Common myeloid progenitor, CD34-positive (primary cell): Measurements from ENCODE around the gene GRB10.

Source experiments
- CTCF ChIA-PET: fragments of 350-600 bp; sonication (Branson Sonifier 250); formaldehyde crosslinking; loops from one replicate; lab custom pipeline; 2021; ENCODE audit warnings: antibody characterized with exemption; lab: Charles Lee
- POLR2A ChIA-PET: fragments of 350-600 bp; sonication (Branson Sonifier 250); formaldehyde crosslinking; loops from one replicate; lab custom pipeline; 2021; ENCODE audit warnings: antibody characterized with exemption; lab: Charles Lee
- DNase-seq, 3 donors: peaks; one replicate each; pipeline versions ENCODE4 v3.0.0 to v3.0.0-alpha.2; 2013
- H3K27ac ChIP-seq, 2 experiments: 1 replicate in 1 of 2; 2 replicates in 1 of 2; pipeline ENCODE4 v1.7.0; 2013; ENCODE audit warnings: inconsistent platforms in 2 of 2, low read length in 2 of 2, mild to moderate bottlenecking in 2 of 2, low read depth in 1 of 2, moderate library complexity in 1 of 2; ENCODE audit not compliant: severe bottlenecking in 2 of 2, insufficient read depth in 1 of 2, poor library complexity in 1 of 2
- H3K27me3 ChIP-seq, 5 experiments: replicated peaks in 2 of 5; 1 replicate in 3 of 5; 2 replicates in 2 of 5; pipeline versions ENCODE4 v1.6.1 to v1.7.0; 2013; ENCODE audit warnings: low read length in 4 of 5, mild to moderate bottlenecking in 2 of 5, moderate library complexity in 2 of 5, inconsistent platforms in 1 of 5; ENCODE audit not compliant: insufficient read depth in 5 of 5, control insufficient read depth in 4 of 5
- H3K36me3 ChIP-seq, 4 experiments: 1 replicate in 2 of 4; 2 replicates in 2 of 4; pipeline versions ENCODE4 v1.6.1 to v1.7.0; 2013; ENCODE audit warnings: low read length in 3 of 4, control low read depth in 1 of 4, mild to moderate bottlenecking in 1 of 4; ENCODE audit not compliant: control insufficient read depth in 4 of 4, insufficient read depth in 4 of 4
- H3K4me1 ChIP-seq, 4 experiments: 1 replicate in 3 of 4; 2 replicates in 1 of 4; pipeline versions ENCODE4 v1.6.1 to v1.7.1; 2013; ENCODE audit warnings: low read length in 3 of 4, mild to moderate bottlenecking in 3 of 4, control low read depth in 1 of 4, inconsistent platforms in 1 of 4, moderate library complexity in 1 of 4; ENCODE audit not compliant: control insufficient read depth in 4 of 4, insufficient read depth in 4 of 4; ENCODE audit errors: control extremely low read depth in 1 of 4
- H3K4me3 ChIP-seq, 7 experiments: 1 replicate in 4 of 7; 2 replicates in 3 of 7; pipeline versions ENCODE4 v1.5.1 to v1.7.0; 2013; ENCODE audit warnings: mild to moderate bottlenecking in 7 of 7, low read length in 6 of 7, moderate library complexity in 6 of 7, inconsistent platforms in 2 of 7, low read depth in 2 of 7, control low read depth in 1 of 7; ENCODE audit not compliant: insufficient read depth in 4 of 7, control insufficient read depth in 1 of 7; ENCODE audit errors: extremely low read depth in 1 of 7
- H3K9me3 ChIP-seq, 5 experiments: 1 replicate in 4 of 5; 2 replicates in 1 of 5; pipeline versions ENCODE4 v1.6.1 to v1.7.1; 2013; ENCODE audit warnings: low read length in 4 of 5, mild to moderate bottlenecking in 2 of 5, inconsistent platforms in 1 of 5, low read depth in 1 of 5, moderate library complexity in 1 of 5; ENCODE audit not compliant: control insufficient read depth in 4 of 5, insufficient read depth in 2 of 5; ENCODE audit errors: control extremely low read depth in 1 of 5
- WGBS: methylation state at CpG from one replicate; pipeline ENCODE4 v1.1.5; 2013; ENCODE audit not compliant: insufficient coverage; 5-methylcytosine and 5-hydroxymethylcytosine counted together

The GRB10 gene

DNA sequence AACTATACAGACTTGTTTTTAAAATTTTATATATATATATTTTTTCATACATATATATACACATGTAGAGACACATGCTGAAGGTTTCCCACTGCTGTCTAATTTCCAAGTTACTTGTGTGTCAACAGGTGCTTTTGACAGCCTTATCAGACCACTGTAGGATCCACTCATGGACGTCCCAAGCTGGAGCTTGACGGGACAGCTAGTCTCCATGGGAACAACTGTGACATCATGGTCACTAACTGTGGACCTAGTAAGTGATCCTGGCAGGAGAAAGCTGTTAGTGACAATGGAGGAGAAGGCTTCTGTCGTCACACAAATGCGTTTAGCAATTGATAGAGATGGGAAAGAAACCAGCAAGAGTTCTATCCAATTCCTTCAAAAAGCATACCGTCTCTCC lies 157.3 kb downstream of the GRB10 start:
- Histone ChIP-seq H3K4me3 (no peak overlapping the region), H3K27ac (no peak overlapping the region), H3K36me3 (peaks cover 0 to 22% (median 19%) of the 10 kb centered on the region in 4 experiments), H3K4me1 (no peaks in the 10 kb centered on the region), H3K9me3 (no peaks in the 10 kb centered on the region), H3K27me3 (no peaks in the 10 kb centered on the region)
- POLR2A ChIA-PET = no interaction called here
- DNase-seq = no peak
- 97% methylated on average over 4 of the region's 5 CpGs for WGBS
- CTCF ChIA-PET = interaction anchor here (1.0 to 1.5 kb wide), 7 partner anchors 10 to 516 kb away, joined by 3 to 5 read pairs (median 4); no protein-coding TSS in a partner anchor

- Histone ChIP-seq H3K27ac (no peak overlapping the region), H3K9me3 (no peaks in the 10 kb centered on the region), H3K27me3 (no peaks in the 10 kb centered on the region), H3K4me1 (no peaks in the 10 kb centered on the region), H3K4me3 (no peak overlapping the region), H3K36me3 (peaks cover 0 to 40% (median 25%) of the 10 kb centered on the region in 4 experiments)
- CTCF ChIA-PET = interaction anchor here (0.5 to 1.6 kb wide), 2 partner anchors 11 to 154 kb away, joined by 3 to 12 read pairs; no protein-coding TSS in a partner anchor
- WGBS = 83% methylated on average over 1 of the region's 2 CpGs
- POLR2A ChIA-PET = no interaction called here
- DNase-seq = no peak
Observed at GRCh38 chr7:50622821-50623220, 159.9 kb downstream of the GRB10 start.

DNA sequence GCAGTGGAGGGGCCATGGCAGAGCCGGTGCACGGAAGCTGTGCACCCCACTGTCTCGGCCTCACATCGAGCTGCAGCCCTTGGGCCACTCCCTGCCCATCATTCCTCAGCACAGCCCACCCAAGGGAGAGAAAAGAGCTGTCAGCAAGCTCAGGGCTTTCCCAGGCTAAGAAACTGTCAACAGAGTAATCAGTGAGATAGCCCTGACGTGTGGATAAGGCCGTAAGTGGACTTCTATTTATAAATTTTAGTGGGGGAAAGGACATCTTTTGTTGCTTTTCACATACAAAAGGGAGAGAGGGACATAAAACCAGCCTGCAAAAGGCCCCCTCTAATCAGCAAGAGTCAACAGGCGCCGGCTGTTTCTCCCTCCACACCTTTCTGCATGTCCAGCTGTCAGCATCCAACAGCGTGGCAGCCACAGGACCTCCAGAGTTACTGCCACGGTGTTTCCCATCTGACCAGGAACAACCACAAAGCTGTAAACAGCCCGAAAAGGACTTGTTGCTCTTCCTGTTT lies 160.7 kb downstream of the GRB10 start:
- H3K27ac ChIP-seq = no peak overlapping the region
- H3K9me3 ChIP-seq = no peaks in the 10 kb centered on the region
- H3K27me3 ChIP-seq = no peaks in the 10 kb centered on the region
- ChIA-PET POLR2A (no interaction called here), CTCF (interaction anchor here (1.6 kb wide), 1 partner anchor 12 kb away, joined by 12 read pairs; no protein-coding TSS in a partner anchor)
- no peak for DNase-seq
- no peaks in the 10 kb centered on the region for H3K4me1 ChIP-seq
- H3K4me3 ChIP-seq = no peak overlapping the region
- WGBS = 97% methylated on average over 9 of the region's 11 CpGs
- peaks cover 0 to 43% (median 28%) of the 10 kb centered on the region in 4 experiments for H3K36me3 ChIP-seq

GRCh38 chr7:50621206-50621605 lies 161.5 kb downstream of the GRB10 start:
- peaks cover 3 to 45% (median 29%) of the 10 kb centered on the region in 4 experiments for H3K36me3 ChIP-seq
- ChIA-PET CTCF (no interaction called here), POLR2A (no interaction called here)
- H3K4me1 ChIP-seq = no peaks in the 10 kb centered on the region
- no peak overlapping the region for H3K4me3 ChIP-seq
- WGBS = 89% methylated on average over 6 of the region's 8 CpGs
- DNase-seq = no peak
- H3K27ac ChIP-seq = no peak overlapping the region
- no peaks in the 10 kb centered on the region for H3K9me3 ChIP-seq
- H3K27me3 ChIP-seq = no peaks in the 10 kb centered on the region

DNA sequence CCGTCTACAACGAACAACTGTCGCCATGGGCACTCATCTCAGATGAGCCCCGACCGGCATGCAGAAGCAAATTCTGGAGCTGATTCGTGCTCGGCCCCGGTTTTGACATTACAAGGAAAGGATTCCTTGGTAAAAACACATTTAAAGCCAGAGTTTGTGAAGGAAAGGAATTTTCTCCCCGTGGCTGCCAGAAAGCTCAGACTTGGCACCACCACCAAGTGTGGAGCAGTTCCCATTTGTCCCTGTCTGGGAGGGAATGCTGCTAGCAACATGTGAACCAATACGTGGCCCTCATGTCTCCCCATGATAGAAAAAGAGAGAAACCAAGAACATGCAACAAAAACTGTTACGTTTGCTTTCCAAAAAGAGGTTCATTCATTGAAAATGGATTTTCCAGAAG lies 162.3 kb downstream of the GRB10 start:
- Histone ChIP-seq H3K27me3 (no peaks in the 10 kb centered on the region), H3K4me3 (no peak overlapping the region), H3K9me3 (no peaks in the 10 kb centered on the region), H3K36me3 (peaks cover 3 to 42% (median 26%) of the 10 kb centered on the region in 4 experiments), H3K4me1 (no peaks in the 10 kb centered on the region), H3K27ac (no peak overlapping the region)
- ChIA-PET CTCF (no interaction called here), POLR2A (no interaction called here)
- WGBS = 84% methylated on average over 9 of the region's 11 CpGs
- DNase-seq = no peak

DNA sequence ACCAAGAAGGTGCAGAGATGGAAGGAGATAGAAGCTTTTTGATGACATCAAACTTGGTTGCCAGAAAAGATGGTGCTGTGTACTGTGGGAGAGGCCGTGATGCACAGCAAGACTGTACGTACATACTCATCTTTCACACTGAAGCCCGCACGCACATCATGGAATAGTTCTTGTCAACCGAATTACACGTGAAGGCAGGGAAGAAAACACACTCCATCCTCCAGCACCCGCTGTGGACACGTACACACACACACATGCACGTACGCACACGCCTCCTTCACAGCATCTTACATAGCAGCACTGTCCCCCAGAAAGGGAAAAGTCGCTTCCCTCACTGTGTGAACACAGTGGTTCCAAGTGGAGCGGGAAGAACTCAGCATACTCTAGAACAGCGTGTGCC lies 163.0 kb downstream of the GRB10 start:
- Histone ChIP-seq H3K4me3 (no peak overlapping the region), H3K9me3 (no peaks in the 10 kb centered on the region), H3K36me3 (peaks cover 3 to 41% (median 26%) of the 10 kb centered on the region in 4 experiments), H3K4me1 (peaks cover 0 to under 1% (median under 1%) of the 10 kb centered on the region in 4 experiments), H3K27me3 (no peaks in the 10 kb centered on the region), H3K27ac (no peak overlapping the region)
- POLR2A ChIA-PET = no interaction called here
- CTCF ChIA-PET = interaction anchor here (1.0 to 2.4 kb wide), 4 partner anchors 10 to 60 kb away, joined by 3 to 13 read pairs (median 4); no protein-coding TSS in a partner anchor
- no peak for DNase-seq
- 96% methylated on average over 13 of the region's 14 CpGs for WGBS

DNA sequence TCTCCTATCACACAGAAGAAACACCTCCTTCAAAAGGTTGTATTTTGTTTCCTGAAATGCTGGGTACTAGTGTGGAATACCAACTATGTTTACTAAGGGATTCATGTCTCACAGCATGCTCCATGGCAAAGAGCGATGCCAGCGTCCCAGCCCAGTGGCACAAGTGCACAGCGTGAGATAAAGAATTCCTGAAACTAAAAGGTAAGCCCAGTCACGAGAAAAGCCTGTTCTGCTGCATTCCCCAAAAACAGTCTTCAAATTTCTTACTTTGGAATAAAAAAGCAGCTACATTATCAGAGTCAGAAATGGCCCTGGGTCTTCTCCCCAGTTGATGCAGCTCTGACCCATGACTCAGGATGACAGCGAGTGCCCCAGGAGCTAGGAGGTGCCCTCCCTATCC lies 164.4 kb downstream of the GRB10 start:
- Histone ChIP-seq H3K36me3 (peaks cover 3 to 53% (median 34%) of the 10 kb centered on the region in 4 experiments), H3K27me3 (no peaks in the 10 kb centered on the region), H3K4me3 (no peak overlapping the region), H3K9me3 (no peaks in the 10 kb centered on the region), H3K4me1 (peaks cover 0 to 10% (median 2%) of the 10 kb centered on the region in 4 experiments), H3K27ac (no peak overlapping the region)
- 99% methylated on average over 5 of the region's 5 CpGs for WGBS
- no peak for DNase-seq
- POLR2A ChIA-PET = no interaction called here
- CTCF ChIA-PET = interaction anchor here (1.4 to 2.5 kb wide), 7 partner anchors 10 to 522 kb away, joined by 3 to 13 read pairs (median 7); no protein-coding TSS in a partner anchor
